ENCODE data around the gene SLC49A4. TPM values are rescaled to one million over a fixed set of nuclear protein-coding genes. Genes with fewer than 3 reads are reported as not detected.
A peak's percentile ranks its signal among the peaks of the same experiment; 100 is the strongest.

Gene SLC49A4
- total RNA-seq, 4 donors from 2014 or later, result 12.2 to 21.4 (median 15.9) TPM

- peak overlapping the region in 1 of 4 donors; percentile 28 for H3K27ac ChIP-seq
- no peaks in the 10 kb centered on the region for H3K4me1 ChIP-seq
- H3K9me3 ChIP-seq, result no peaks in the 10 kb centered on the region
- H3K36me3 ChIP-seq, result peaks cover 0 to 22% (median 0%) of the 10 kb centered on the region in 3 donors
- WGBS, 2 donors, result 87 to 95% methylated on average over 3 of the region's 3 CpGs
- no peak for TF ChIP-seq CTCF (IDR thresholded peaks at IDR 0.05)
- TF ChIP-seq POLR2A (IDR thresholded peaks at IDR 0.05), result no peak
- intact Hi-C loops (cut with DNase I), result no loop called here
- no peaks in the 10 kb centered on the region for H3K27me3 ChIP-seq
- no peak overlapping the region for H3K4me3 ChIP-seq
- DNase-seq, result no peak
These were observed 20.3 kb upstream of the SLC49A4 start for GRCh38 chr3:122774564-122774963.

- TF ChIP-seq CTCF (IDR thresholded peaks at IDR 0.05), result no peak
- no peak for TF ChIP-seq POLR2A (IDR thresholded peaks at IDR 0.05)
- Histone ChIP-seq H3K36me3 (peaks cover 0 to 13% (median 0%) of the 10 kb centered on the region in 3 donors), H3K27me3 (no peaks in the 10 kb centered on the region), H3K4me3 (no peak overlapping the region), H3K27ac (no peak overlapping the region), H3K9me3 (no peaks in the 10 kb centered on the region), H3K4me1 (no peaks in the 10 kb centered on the region)
- DNase-seq, result no peak
- 72 to 77% methylated on average over 5 of the region's 5 CpGs for WGBS, 2 donors
- intact Hi-C loops (cut with DNase I), result no loop called here
These were observed 18.0 kb upstream of the SLC49A4 start for GRCh38 chr3:122776675-122777468.

DNA sequence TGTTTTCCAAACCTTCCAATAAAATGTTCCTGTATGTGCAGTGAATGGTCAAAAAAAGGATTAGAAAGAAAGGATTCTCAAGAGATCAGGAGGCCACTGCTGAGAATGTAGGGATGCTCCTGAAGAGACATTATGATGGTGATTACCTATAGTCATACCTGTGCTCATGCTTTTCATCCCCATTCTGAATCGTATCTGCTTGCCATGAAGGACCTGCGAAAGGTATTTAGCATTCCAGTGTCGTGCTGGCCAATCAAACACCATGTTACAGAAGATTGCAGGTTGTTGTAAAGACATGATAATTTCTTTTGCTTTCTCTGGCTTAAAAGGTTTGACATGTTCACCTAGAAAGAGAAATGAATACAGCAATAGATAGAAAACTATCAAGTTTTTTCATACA, 17.3 kb upstream of the SLC49A4 start:
- Histone ChIP-seq H3K27ac (no peak overlapping the region), H3K27me3 (no peaks in the 10 kb centered on the region), H3K36me3 (peaks cover 0 to 13% (median 0%) of the 10 kb centered on the region in 3 donors), H3K4me1 (no peaks in the 10 kb centered on the region), H3K4me3 (no peak overlapping the region), H3K9me3 (no peaks in the 10 kb centered on the region)
- DNase-seq, result no peak
- 72 to 74% methylated on average over 3 of the region's 3 CpGs for WGBS, 2 donors
- intact Hi-C loops (cut with DNase I), result no loop called here
- no peak for TF ChIP-seq CTCF (IDR thresholded peaks at IDR 0.05)
- TF ChIP-seq POLR2A (IDR thresholded peaks at IDR 0.05), result no peak

DNA sequence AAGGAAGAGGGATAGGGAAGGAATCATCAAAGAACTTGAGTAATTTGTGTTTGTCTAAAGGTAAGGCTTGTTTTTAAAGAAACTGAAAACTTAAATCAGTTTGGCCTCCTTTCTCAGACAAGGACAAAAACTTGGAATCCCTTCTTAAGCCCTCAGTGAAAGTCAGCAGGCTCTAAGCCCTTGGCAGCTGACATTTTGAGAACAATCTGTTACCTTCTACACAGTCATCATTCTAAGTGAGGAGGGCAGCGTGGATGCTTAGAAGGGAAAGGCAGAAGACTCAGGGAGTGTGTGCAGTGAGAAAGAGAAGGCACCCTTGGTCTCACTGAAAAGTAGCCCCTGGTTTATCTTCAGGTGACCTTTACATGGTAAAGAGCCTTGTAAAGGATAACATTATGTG, 12.1 kb upstream of the SLC49A4 start:
- Histone ChIP-seq H3K9me3 (no peaks in the 10 kb centered on the region), H3K27me3 (no peaks in the 10 kb centered on the region), H3K4me3 (no peak overlapping the region), H3K4me1 (peaks cover 0 to 12% (median 3%) of the 10 kb centered on the region in 3 donors), H3K36me3 (no peaks in the 10 kb centered on the region), H3K27ac (no peak overlapping the region)
- no peak for DNase-seq
- WGBS, 2 donors, result 71 to 100% methylated on average over 1 of the region's 1 CpG
- intact Hi-C loops (cut with DNase I), result no loop called here
- no peak for TF ChIP-seq CTCF (IDR thresholded peaks at IDR 0.05)
- TF ChIP-seq POLR2A (IDR thresholded peaks at IDR 0.05), result no peak

GRCh38 chr3:122784436-122784835, 10.4 kb upstream of the SLC49A4 start:
- TF ChIP-seq CTCF (IDR thresholded peaks at IDR 0.05) (no peak), POLR2A (IDR thresholded peaks at IDR 0.05) (no peak)
- Histone ChIP-seq H3K27ac (no peak overlapping the region), H3K9me3 (no peaks in the 10 kb centered on the region), H3K4me3 (no peak overlapping the region), H3K27me3 (no peaks in the 10 kb centered on the region), H3K4me1 (peaks cover 0 to 19% (median 3%) of the 10 kb centered on the region in 3 donors), H3K36me3 (no peaks in the 10 kb centered on the region)
- intact Hi-C loops (cut with DNase I), result no loop called here
- no peak for DNase-seq
- 56 to 67% methylated on average over 1 of the region's 1 CpG for WGBS, 2 donors

Measured in esophagus squamous epithelium (tissue), 5 donors.